GM21576 (cell line): Measurements from ENCODE around the gene RBM8A.

Experiments used
- ATAC-seq: cut with Tn5 transposase; IDR thresholded peaks from one replicate; pipeline ENCODE4 v1.9.1; 2021; ENCODE audit warnings: mild to moderate bottlenecking, moderate library complexity; ENCODE audit not compliant: unreplicated experiment

RBM8A gene

GRCh38 chr1:145918144-145918991 is 8.9 kb downstream of the RBM8A start, which contains the start of gene PEX11B:
PEX11B (minus strand) TSS chr1:145918717; CDS start chr1:145918688, 29 bp downstream.
- peak; percentile 66 for ATAC-seq

- ATAC-seq, result no peak
These were observed 9.7 kb downstream of the RBM8A start for GRCh38 chr1:145917595-145917994.

- no peak for ATAC-seq
These were observed 10.5 kb downstream of the RBM8A start for GRCh38 chr1:145916745-145917144.

- no peak for ATAC-seq
These were observed 15.1 kb downstream of the RBM8A start for GRCh38 chr1:145912128-145912641.

- no peak for ATAC-seq
These were observed 18.6 kb downstream of the RBM8A start for GRCh38 chr1:145908653-145909052.

- no peak for ATAC-seq
These were observed 20.1 kb downstream of the RBM8A start for GRCh38 chr1:145906954-145907753.

GRCh38 chr1:145901312-145902021 is 25.8 kb downstream of the RBM8A start:
- ATAC-seq, result no peak

- ATAC-seq, result no peak
These were observed 28.5 kb downstream of the RBM8A start for GRCh38 chr1:145898756-145899155.

GRCh38 chr1:145897969-145898368 is 29.3 kb downstream of the RBM8A start:
- no peak for ATAC-seq

GRCh38 chr1:145895471-145895870 is 31.8 kb downstream of the RBM8A start:
- ATAC-seq, result no peak

- ATAC-seq, result no peak
These were observed 33.8 kb downstream of the RBM8A start for GRCh38 chr1:145893306-145894055.

- no peak for ATAC-seq
These were observed 34.7 kb downstream of the RBM8A start for GRCh38 chr1:145892486-145893087.

GRCh38 chr1:145891587-145892485 is 35.4 kb downstream of the RBM8A start:
- ATAC-seq, result no peak

- no peak for ATAC-seq
These were observed 36.1 kb downstream of the RBM8A start for GRCh38 chr1:145891143-145891542.

GRCh38 chr1:145889722-145890121 is 37.6 kb downstream of the RBM8A start:
- ATAC-seq, result no peak

- no peak for ATAC-seq
These were observed 39.7 kb downstream of the RBM8A start for GRCh38 chr1:145887631-145888030.

GRCh38 chr1:145886816-145887215 is 40.5 kb downstream of the RBM8A start:
- ATAC-seq, result no peak

- ATAC-seq, result no peak
These were observed 40.9 kb downstream of the RBM8A start for GRCh38 chr1:145886390-145886789.

- ATAC-seq, result peak; percentile 97
These were observed 41.5 kb downstream of the RBM8A start, which contains the start of gene ANKRD35 for GRCh38 chr1:145885738-145886287. ANKRD35 (minus strand) TSS chr1:145885866; CDS start chr1:145885758, 108 bp downstream.
